NB4 (cell line): Measurements from ENCODE around the gene CDC42.

Experiments used
- MYC ChIP-seq: IDR thresholded peaks from 2 replicates; pipeline ENCODE4 v1.6.1; 2011; ENCODE audit warnings: low read depth, low read length
- POLR2A ChIP-seq: IDR thresholded peaks from 2 replicates; pipeline ENCODE4 v1.6.1; 2011; ENCODE audit warnings: mild to moderate bottlenecking; ENCODE audit not compliant: insufficient read length; ENCODE audit errors: extremely low read depth
- TF ChIP-seq, protein P1 (sequence below): IDR thresholded peaks from one replicate; pipeline ENCODE4 v1.5.1; 2012; ENCODE audit warnings: low read depth, low read length

DNA sequence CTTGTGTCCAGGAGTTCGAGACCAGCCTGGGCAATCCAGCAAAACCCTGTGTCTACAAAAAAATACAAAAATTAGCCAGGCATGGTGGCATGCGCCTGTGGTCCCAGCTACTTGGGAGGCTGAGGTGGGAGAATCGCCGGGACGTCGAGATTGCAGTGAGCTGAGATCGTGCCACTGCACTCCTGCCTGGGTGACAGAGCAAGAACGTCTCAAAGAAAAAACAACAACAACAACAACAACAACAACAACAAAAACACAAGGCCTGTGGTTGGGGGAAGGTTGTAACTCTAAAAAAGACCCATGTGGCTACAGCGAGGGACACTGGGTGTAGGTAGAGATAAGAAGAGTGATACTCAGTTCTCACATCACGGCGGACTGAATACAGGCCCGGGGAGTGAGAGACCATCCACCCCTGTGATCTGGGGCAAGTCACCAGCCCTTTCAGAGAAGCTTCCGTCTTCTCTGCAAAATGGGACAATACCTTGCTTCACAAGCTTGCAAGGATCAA lies 848 bp upstream of the CDC42 start:
- TF ChIP-seq, protein P1, sequence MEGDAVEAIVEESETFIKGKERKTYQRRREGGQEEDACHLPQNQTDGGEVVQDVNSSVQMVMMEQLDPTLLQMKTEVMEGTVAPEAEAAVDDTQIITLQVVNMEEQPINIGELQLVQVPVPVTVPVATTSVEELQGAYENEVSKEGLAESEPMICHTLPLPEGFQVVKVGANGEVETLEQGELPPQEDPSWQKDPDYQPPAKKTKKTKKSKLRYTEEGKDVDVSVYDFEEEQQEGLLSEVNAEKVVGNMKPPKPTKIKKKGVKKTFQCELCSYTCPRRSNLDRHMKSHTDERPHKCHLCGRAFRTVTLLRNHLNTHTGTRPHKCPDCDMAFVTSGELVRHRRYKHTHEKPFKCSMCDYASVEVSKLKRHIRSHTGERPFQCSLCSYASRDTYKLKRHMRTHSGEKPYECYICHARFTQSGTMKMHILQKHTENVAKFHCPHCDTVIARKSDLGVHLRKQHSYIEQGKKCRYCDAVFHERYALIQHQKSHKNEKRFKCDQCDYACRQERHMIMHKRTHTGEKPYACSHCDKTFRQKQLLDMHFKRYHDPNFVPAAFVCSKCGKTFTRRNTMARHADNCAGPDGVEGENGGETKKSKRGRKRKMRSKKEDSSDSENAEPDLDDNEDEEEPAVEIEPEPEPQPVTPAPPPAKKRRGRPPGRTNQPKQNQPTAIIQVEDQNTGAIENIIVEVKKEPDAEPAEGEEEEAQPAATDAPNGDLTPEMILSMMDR = no peak
- TF ChIP-seq POLR2A = no peak
- no peak for TF ChIP-seq MYC
